Renal pelvis (tissue), 4 donors: ENCODE measurements around the gene TBL1XR1. TPM values are rescaled to one million over a fixed set of nuclear protein-coding genes. Genes with fewer than 3 reads are reported as not detected.
"Not testable (repeated sequence)": the region's sequence is repeated elsewhere in the genome, so short reads cannot be mapped to it uniquely, and the experiment has no call there.

ENCODE experiments used
- DNase-seq: peaks from one replicate; pipeline ENCODE4 v3.0.0-alpha.2; 2013
- polyA plus RNA-seq, 3 donors: library from polyadenylated mRNA; unstranded; fragments of 120-200 nt; gene quantifications; one replicate each; pipeline ENCODE4 v1.2.1, GENCODE V29; 2013; ENCODE audit not compliant: insufficient read length in 3 of 3

Gene TBL1XR1
- polyA plus RNA-seq, 3 donors = 118 to 155 (median 149) TPM

DNA sequence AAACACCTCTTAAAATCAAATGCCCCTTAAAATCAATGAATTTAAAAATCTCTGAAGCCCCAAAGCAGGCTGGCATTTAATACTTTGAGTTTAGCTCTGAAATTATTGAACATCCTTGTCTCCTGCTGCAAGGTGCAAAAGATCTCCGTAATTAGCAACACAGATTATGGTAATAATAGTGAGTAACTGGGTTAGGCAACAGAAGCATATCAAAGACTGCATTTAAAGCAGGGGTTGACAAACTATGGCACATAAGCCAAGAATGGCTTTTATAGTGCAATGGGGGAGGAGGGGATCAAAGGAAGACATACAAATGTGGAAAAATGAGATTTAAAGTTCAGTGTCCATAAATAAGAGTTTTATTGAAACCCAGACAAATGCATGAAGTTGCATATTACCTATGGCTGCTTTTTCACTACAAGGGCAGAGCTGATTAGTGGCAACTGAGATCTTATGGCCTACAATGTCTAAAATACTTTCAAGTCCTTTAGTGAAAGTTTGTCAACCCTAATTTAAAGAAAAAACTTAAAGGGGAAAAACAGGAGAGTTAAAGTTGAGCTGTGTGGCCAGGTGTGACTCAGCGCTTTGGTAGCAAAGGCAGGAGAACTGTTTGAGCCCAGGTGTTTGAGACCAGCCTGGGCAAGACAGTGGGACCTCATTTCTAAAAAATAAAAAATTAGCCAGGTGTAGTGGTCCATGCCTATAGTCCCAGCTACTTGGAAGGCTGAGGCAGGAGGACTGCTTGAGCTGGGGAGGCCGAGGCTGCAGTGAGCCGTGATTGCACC is 157.6 kb downstream of the TBL1XR1 start:
- DNase-seq = no peak

GRCh38 chr3:177037241-177037640 is 160.0 kb downstream of the TBL1XR1 start:
- DNase-seq = no peak

- DNase-seq = no peak
Measured at GRCh38 chr3:177035676-177036075, 161.6 kb downstream of the TBL1XR1 start.

GRCh38 chr3:177034832-177035475 is 162.3 kb downstream of the TBL1XR1 start:
- DNase-seq = no peak

GRCh38 chr3:177026505-177027277 is 170.6 kb downstream of the TBL1XR1 start:
- no peak for DNase-seq

GRCh38 chr3:177015881-177016280 is 181.4 kb downstream of the TBL1XR1 start:
- DNase-seq = no peak

- DNase-seq = no peak
Measured at GRCh38 chr3:177013681-177014280, 183.5 kb downstream of the TBL1XR1 start.

GRCh38 chr3:177005718-177006405 is 191.4 kb downstream of the TBL1XR1 start:
- DNase-seq = no peak

GRCh38 chr3:177000159-177000558 is 197.1 kb downstream of the TBL1XR1 start:
- not testable (repeated sequence) for DNase-seq

DNA sequence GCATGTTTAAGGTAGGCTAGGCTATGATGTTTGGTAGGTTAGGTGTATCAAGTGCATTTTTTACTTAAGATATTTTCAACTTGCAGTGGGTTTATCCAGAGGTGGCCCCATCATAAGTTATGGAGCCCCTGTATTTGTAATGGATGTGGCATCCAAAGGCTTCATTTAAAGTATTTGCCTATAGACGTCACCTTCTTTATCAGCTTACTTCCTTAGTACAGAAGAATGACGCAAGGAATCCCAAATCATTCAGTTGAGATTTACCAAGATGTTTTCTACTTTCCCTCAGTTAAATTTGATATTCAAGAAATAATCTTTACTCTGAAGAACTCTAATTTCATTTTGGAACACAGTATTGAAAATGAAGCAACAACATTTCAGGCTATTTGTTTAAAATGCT is 201.3 kb downstream of the TBL1XR1 start:
- DNase-seq = no peak

DNA sequence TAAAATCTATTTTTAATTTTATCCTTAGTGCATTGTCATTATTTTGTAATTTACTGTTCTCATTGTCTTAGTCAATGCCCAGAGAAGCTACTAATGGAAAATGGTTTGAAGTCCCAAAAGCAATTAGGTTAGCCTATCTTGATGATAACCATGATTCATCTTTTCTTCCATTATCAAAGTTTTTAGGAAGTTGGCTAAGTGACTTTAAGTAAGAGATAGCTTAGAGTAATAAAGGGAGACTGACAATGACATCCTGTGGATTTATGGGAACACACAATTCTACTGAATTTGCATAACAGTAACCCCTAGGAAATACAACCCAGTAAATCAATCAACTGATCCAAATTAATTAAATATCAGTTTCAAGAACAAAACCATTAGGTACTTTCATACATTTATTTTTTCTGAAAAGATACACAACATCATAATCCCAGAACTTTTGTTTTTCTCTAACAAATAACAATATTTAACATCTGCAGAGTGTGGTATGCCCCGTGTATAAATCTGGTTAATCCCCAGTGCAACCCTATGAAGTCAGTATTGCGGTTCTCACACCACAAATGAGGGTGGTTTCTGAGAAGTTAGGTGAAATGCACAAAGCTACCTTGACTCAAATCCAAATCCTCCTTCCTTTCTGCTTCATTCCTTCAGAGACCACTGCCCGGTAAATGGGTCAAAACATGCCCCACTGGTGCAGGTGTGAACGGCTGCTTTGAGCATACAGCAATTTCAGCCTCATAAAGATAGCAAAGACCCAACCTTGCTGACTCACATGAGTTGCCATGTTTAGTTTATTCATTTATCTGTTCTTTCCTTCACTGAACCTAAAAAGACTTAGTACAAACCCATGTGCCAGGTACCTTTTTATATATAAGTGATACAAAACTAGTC is 202.1 kb downstream of the TBL1XR1 start:
- no peak for DNase-seq

- DNase-seq = no peak
Measured at GRCh38 chr3:176994393-176994792, 202.9 kb downstream of the TBL1XR1 start.

DNA sequence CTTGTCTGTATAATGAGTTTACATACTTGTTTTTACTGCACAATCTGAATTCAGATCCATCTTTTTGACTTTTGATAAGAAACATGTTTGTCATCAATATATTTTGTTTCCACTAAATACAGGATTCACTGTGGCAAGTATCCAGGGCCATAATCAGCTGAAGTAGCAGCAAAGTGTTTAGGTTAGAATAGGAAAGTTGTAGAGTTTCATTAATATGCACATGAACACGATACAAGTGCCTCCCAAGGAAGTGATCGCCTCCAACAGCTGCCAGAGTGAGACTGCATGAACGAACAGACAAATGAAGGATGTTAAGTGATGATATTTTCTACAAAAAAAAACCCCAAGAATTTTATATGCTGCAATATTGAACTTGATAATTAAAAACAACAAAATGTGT is 204.3 kb downstream of the TBL1XR1 start:
- DNase-seq = no peak

DNA sequence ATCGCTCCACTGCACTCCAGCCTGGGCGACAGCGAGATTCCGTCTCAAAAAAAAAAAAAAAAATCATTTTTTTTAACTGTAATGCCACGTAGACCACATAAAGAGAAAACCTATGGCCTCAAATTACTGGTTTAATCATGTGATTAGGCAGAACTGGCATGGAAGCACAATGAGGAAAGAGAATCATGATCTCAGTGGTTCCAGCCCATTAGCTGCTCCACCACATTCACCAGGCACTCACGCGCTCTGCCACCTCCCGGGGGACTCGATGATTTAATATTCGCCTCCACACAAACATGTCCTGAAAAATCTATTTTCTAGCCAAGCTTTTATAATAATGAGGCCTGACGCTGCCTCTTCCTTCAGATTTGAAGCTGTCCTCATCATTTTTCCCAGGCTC is 204.7 kb downstream of the TBL1XR1 start:
- no peak for DNase-seq

DNA sequence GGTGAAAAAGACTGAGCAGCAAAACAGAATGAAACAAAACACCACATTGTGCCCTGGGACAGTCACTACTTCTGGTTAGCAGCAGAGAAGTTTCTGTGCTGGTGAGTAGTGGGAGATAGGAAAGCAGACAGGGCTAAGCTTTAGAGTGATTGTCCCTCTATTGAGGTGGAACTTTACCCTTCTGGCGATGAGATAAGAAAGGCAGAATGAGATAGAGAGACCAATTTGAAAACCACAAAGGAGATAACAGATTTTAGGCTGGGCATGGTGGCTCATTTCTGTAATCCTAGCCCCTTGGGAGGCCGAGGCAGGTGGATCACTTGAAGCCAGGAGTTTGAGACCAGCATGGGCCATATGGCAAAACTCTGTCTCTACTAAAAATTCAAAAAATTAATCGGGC is 208.5 kb downstream of the TBL1XR1 start:
- DNase-seq = no peak

- no peak for DNase-seq
Measured at GRCh38 chr3:176987901-176988650, 209.2 kb downstream of the TBL1XR1 start.

GRCh38 chr3:176978441-176978840 is 218.8 kb downstream of the TBL1XR1 start:
- no peak for DNase-seq

DNA sequence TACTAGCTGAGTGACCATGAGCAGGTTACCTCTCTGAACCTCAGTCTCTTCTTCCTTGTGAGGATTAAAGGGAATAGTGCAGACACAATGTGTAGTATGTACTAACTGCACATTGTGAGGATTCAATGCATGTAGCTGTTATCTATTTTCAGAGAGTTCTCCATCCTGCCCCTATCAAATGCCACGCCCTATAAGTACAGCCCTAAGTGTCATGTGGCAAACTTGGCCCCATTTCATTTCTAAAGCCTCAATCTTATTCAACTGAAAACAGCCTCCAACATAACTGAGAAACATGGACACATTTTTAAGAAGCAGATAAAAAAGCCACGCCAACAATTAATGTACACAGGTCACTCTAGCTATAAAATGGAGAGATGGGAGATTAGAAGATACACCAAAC is 220.0 kb downstream of the TBL1XR1 start:
- DNase-seq = no peak

DNA sequence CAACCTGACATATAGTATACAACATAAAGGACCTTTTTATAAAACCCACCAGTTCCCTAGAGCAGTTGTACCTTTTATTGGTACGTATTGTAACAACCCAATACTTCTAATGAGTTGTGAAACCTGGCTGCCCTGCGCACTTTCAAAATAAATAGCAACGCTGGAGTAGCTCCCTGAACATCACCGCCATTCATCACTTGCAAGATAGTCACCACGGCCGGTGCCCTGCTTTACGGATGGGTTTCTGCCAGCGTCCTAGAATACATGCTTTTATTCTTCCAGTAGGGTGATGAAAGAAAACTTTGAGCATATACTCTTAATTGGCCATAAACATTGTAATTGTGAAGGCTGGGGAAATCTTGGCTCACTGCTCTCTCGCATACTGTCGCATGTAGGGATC is 220.7 kb downstream of the TBL1XR1 start:
- DNase-seq = no peak

DNA sequence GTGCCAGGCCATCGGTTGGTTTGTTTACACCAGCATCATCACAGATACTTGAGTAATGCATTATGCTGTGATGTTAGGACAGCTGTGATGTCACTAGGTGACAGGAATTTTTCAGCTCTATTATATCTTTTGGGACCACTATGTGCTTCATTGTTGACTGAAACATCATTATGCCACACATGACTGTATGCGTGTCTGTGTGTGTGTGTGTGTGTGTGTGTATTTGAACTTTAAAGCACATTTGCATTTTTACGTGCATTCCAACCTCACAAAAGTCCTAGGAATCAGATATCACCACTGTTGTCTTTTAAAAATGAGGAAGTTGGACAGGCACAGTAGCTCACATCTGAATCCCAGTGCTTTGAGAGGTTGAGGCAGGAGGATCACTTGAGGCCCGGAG is 223.0 kb downstream of the TBL1XR1 start:
- no peak for DNase-seq
